ENCODE measurements around the gene SRPRA.

Gene SRPRA

DNA sequence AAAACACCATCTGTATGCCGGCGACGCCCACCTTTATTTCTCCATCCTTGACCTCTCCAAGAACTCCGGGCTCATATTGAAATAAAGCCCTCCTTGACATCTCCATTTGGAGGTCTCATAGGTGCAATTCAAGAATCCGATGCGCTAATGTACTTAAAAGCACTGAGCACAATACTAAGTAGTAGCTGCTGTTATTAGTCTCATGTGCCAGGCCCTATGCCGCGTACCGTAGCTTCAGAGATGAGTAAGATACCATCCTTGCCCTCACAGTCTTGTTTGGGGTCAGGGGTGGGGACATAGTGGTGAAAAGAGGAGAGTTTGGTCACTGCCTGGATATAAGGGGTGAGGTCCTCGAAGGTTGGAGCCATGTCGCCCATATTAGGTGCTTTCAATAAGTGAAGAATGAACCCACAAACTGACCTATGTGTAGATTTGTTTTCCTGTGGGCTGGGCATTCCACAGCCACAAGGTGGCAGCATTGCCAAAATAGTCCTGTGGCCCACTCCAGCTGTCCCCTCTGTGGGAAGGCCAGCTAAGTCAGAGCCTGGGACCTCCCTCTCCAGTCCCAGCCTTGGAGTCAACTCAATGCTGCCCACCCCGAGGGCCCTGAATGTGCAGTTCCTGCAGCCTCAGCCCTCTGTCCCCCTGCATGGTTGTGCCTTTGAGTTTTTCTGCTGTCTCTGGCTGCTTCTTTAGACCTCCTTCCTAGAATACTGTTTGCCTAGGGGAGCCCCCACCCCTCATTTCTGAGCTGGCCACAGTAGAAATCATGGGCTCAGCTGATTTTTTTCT, 41.7 kb upstream of the SRPRA start:
- no peak for TF ChIP-seq TCF12 (IDR thresholded peaks at IDR 0.05; ENCODE audit: low read depth)
- TF ChIP-seq TAF1 (IDR thresholded peaks at IDR 0.05; ENCODE audit: low read depth), result no peak
- TF ChIP-seq, protein P1, sequence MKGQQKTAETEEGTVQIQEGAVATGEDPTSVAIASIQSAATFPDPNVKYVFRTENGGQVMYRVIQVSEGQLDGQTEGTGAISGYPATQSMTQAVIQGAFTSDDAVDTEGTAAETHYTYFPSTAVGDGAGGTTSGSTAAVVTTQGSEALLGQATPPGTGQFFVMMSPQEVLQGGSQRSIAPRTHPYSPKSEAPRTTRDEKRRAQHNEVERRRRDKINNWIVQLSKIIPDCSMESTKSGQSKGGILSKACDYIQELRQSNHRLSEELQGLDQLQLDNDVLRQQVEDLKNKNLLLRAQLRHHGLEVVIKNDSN (IDR thresholded peaks at IDR 0.05), result no peak
- TF ChIP-seq RAD21 (IDR thresholded peaks at IDR 0.05; ENCODE audit: low read depth), result peak; percentile 92

DNA sequence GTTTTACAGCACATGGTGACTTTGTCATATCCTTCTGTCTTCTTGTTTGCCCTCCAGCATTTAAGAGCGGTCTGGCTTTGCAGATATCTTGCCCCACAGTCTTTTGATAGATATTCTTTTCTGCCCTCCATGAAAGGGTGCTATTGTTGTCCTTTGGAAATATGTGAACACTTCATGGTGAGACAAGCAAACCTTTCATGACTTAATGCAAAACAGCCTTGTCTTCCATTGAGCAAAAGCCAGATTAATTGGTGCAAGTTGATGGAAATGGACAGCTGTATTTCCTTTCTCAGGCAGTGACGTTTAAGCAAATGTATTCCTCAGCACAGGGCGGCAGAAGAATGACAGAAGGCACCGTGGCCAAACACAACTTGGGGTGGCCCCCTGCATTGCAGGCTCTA, 39.6 kb upstream of the SRPRA start:
- TF ChIP-seq TEAD4 (IDR thresholded peaks at IDR 0.05) (no peak), TCF12 (IDR thresholded peaks at IDR 0.05; ENCODE audit: low read depth) (no peak), EGR1 (IDR thresholded peaks at IDR 0.05) (no peak), FOXM1 (IDR thresholded peaks at IDR 0.05; ENCODE audit: borderline replicate concordance, low read depth) (no peak), NFIC (IDR thresholded peaks at IDR 0.05) (no peak), YY1 (IDR thresholded peaks at IDR 0.05; ENCODE audit: low read depth) (no peak), RAD21 (IDR thresholded peaks at IDR 0.05; ENCODE audit: low read depth) (no peak), ZBTB7A (IDR thresholded peaks at IDR 0.05; ENCODE audit: low read depth) (no peak), TAF1 (IDR thresholded peaks at IDR 0.05; ENCODE audit: low read depth) (no peak), CEBPB (IDR thresholded peaks at IDR 0.05) (no peak), CREB1 (IDR thresholded peaks at IDR 0.05; ENCODE audit: low read depth) (no peak)
- TF ChIP-seq, protein P1 (IDR thresholded peaks at IDR 0.05), result no peak
- TF ChIP-seq, protein P2, sequence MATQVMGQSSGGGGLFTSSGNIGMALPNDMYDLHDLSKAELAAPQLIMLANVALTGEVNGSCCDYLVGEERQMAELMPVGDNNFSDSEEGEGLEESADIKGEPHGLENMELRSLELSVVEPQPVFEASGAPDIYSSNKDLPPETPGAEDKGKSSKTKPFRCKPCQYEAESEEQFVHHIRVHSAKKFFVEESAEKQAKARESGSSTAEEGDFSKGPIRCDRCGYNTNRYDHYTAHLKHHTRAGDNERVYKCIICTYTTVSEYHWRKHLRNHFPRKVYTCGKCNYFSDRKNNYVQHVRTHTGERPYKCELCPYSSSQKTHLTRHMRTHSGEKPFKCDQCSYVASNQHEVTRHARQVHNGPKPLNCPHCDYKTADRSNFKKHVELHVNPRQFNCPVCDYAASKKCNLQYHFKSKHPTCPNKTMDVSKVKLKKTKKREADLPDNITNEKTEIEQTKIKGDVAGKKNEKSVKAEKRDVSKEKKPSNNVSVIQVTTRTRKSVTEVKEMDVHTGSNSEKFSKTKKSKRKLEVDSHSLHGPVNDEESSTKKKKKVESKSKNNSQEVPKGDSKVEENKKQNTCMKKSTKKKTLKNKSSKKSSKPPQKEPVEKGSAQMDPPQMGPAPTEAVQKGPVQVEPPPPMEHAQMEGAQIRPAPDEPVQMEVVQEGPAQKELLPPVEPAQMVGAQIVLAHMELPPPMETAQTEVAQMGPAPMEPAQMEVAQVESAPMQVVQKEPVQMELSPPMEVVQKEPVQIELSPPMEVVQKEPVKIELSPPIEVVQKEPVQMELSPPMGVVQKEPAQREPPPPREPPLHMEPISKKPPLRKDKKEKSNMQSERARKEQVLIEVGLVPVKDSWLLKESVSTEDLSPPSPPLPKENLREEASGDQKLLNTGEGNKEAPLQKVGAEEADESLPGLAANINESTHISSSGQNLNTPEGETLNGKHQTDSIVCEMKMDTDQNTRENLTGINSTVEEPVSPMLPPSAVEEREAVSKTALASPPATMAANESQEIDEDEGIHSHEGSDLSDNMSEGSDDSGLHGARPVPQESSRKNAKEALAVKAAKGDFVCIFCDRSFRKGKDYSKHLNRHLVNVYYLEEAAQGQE (IDR thresholded peaks at IDR 0.05; ENCODE audit: low read depth), result no peak

DNA sequence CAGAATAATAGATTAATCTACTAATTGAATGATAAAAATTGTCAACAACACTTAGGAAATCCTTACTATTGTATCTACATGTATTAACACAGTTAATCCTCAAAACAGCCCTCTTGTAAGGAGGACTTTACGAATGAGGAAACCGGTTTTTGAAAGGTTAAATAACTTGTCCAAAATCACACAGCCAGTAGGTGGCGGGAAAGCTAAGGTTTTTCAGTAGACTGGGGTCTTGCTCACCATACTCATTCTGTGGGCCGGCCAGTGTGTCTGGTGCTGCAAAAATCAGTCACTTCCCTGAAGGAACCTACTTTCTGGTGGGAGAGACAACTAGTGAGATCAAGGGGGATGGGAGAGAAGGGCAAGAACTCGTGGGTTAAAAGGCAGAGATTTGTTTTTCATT, 39.0 kb upstream of the SRPRA start:
- no peak for TF ChIP-seq CEBPB (IDR thresholded peaks at IDR 0.05)
- TF ChIP-seq RAD21 (IDR thresholded peaks at IDR 0.05; ENCODE audit: low read depth), result peak; percentile 28; the same call in 1 of the 2 replicates
- TF ChIP-seq EGR1 (IDR thresholded peaks at IDR 0.05), result no peak
- TF ChIP-seq, protein P2 (IDR thresholded peaks at IDR 0.05; ENCODE audit: low read depth), result no peak
- TF ChIP-seq, protein P3, sequence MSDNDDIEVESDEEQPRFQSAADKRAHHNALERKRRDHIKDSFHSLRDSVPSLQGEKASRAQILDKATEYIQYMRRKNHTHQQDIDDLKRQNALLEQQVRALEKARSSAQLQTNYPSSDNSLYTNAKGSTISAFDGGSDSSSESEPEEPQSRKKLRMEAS (IDR thresholded peaks at IDR 0.05), result no peak
- TF ChIP-seq TCF12 (IDR thresholded peaks at IDR 0.05; ENCODE audit: low read depth), result no peak

DNA sequence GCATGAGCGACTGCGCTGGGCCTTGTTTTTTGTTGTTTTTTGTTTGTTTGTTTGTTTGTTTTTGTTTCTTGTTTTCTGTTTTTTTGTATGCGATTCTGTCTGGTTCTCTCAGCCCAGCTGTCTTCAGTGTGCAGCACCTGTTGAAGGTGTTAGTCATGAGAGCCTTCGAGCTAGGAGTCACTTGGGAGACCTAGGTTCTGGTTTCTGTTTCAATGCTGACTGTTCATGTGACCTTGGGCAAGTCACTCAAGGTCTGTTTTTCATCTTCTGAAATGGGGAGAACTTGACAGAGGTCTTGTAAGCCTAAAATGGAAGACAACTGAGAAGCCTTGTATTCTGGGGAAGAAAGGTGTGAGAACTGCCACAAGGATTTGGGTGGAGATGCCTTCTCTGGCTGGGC, 37.0 kb upstream of the SRPRA start:
- TF ChIP-seq TCF12 (IDR thresholded peaks at IDR 0.05; ENCODE audit: low read depth), result no peak
- no peak for TF ChIP-seq EP300 (IDR thresholded peaks at IDR 0.05; ENCODE audit: borderline replicate concordance)

DNA sequence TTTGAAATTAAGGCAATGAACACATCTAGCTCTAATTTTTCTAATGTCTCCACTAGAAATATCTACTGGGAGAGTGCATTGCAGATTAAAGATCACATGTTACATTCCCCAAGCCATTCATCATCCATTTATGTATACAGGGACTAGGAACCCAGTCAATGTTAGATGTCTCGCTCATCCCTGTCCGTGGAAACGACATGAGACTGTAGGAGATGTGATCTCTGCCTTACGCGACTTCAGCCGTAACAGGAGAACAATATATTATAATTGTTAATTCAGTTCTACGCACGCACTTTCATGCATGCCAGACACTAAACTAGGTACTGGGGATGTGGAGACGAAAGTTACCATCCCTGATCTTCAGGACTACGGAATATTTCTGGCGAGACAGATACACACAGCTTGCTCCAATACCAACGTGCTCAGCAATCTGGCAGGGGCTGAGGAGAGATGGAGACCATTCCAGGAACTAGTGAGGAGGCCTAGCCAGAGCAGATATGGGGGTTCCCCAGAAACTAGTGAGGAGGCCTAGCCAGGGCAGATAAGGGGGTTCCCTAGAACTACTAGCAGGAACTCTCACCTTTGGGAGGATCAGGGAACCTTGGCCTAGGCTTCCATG, 35.9 kb upstream of the SRPRA start:
- TF ChIP-seq ZBTB7A (IDR thresholded peaks at IDR 0.05; ENCODE audit: low read depth), result no peak
- TF ChIP-seq, protein P3 (IDR thresholded peaks at IDR 0.05), result no peak
- TF ChIP-seq EGR1 (IDR thresholded peaks at IDR 0.05), result no peak
- no peak for TF ChIP-seq CREB1 (IDR thresholded peaks at IDR 0.05; ENCODE audit: low read depth)
- TF ChIP-seq, protein P1 (IDR thresholded peaks at IDR 0.05), result no peak
- TF ChIP-seq TAF1 (IDR thresholded peaks at IDR 0.05; ENCODE audit: low read depth), result no peak
- no peak for TF ChIP-seq YY1 (IDR thresholded peaks at IDR 0.05; ENCODE audit: low read depth)
- no peak for TF ChIP-seq FOXM1 (IDR thresholded peaks at IDR 0.05; ENCODE audit: borderline replicate concordance, low read depth)
- TF ChIP-seq CEBPB (IDR thresholded peaks at IDR 0.05), result no peak
- no peak for TF ChIP-seq NFIC (IDR thresholded peaks at IDR 0.05)
- TF ChIP-seq TEAD4 (IDR thresholded peaks at IDR 0.05), result no peak
- TF ChIP-seq TCF12 (IDR thresholded peaks at IDR 0.05; ENCODE audit: low read depth), result no peak

Data from Ishikawa (cell line).